Hair follicle dermal papilla cell (primary cell): ENCODE data around the gene ECHDC3. TPM values are rescaled to one million over a fixed set of nuclear protein-coding genes. Genes with fewer than 3 reads are reported as not detected.

Experiments
- total RNA-seq: library from RNA; depleted of rRNA; stranded (reverse); fragments of >200 nt; gene quantifications from 2 replicates; pipeline ENCODE4 v1.2.3, GENCODE V29; 2012

ECHDC3 gene
- total RNA-seq, result 9.4 and 22.7 TPM in 2 replicates

GRCh38 chr10:11742009-11742778, at the start of gene ECHDC3:
Gene ECHDC3, plus strand, starts transcription at chr10:11742382. Its CDS starts 195 bp downstream, at chr10:11742577.

Other genes starting within 250 kb of the ECHDC3 start
- 11.4 and 12.7 TPM in 2 replicates for gene USP6NL, start 130.7 kb upstream of the ECHDC3 start, total RNA-seq
- gene PROSER2, start 81.0 kb downstream of the ECHDC3 start, total RNA-seq, result 0.65 TPM in 1 of 2 replicates, not detected in the other